Left cardiac atrium (tissue), 4 donors: ENCODE measurements around the gene PAX7. TPM values are rescaled to one million over a fixed set of nuclear protein-coding genes. Genes with fewer than 3 reads are reported as not detected.
A peak's percentile ranks its signal among the peaks of the same experiment; 100 is the strongest.
"Not testable (repeated sequence)": the region's sequence is repeated elsewhere in the genome, so short reads cannot be mapped to it uniquely, and the experiment has no call there.

Experiments
- ATAC-seq, 2 donors: fragments of 200-7000 bp; cut with Tn5 transposase; one replicate each; pipeline ENCODE4 v1.9.1; 2020; ENCODE audit warnings: mild to moderate bottlenecking in 2 of 2, moderate library complexity in 2 of 2
- DNase-seq: peaks from one replicate; pipeline ENCODE4 v3.0.0-alpha.2; 2020
- intact Hi-C, 2 donors: fragments of 100-400 bp; cut with DNase I; formaldehyde crosslinking; loops; one replicate each; pipeline versions ENCODE4 v1.14.1 to v1.15.1; 2022 to 2023
- long read RNA-seq: library from polyadenylated mRNA; unstranded; transcript quantifications from one replicate; pipeline ENCODE4 v2.0.0, GENCODE V29; 2021
- total RNA-seq, 2 donors: library from RNA; stranded (reverse); fragmentation: NEBNext Ultra II Directional; extraction: Animal tissue kit (Norgen Biotek cat#: 25700); gene quantifications; one replicate each; pipeline ENCODE4 v1.2.1, GENCODE V29; 2021
- donor health status: DM: no; HTN: yes; CAD: no.
- donor health status: DM: no; HTN: yes; CAD: no; lungs with severe emphysema.
- donor health status: DM: yes; HTN: yes; CAD: no.
- donor health status: Dilated cardiomyopathy.

Gene PAX7
- total RNA-seq: not detected
- long read RNA-seq: 0 reads

DNA sequence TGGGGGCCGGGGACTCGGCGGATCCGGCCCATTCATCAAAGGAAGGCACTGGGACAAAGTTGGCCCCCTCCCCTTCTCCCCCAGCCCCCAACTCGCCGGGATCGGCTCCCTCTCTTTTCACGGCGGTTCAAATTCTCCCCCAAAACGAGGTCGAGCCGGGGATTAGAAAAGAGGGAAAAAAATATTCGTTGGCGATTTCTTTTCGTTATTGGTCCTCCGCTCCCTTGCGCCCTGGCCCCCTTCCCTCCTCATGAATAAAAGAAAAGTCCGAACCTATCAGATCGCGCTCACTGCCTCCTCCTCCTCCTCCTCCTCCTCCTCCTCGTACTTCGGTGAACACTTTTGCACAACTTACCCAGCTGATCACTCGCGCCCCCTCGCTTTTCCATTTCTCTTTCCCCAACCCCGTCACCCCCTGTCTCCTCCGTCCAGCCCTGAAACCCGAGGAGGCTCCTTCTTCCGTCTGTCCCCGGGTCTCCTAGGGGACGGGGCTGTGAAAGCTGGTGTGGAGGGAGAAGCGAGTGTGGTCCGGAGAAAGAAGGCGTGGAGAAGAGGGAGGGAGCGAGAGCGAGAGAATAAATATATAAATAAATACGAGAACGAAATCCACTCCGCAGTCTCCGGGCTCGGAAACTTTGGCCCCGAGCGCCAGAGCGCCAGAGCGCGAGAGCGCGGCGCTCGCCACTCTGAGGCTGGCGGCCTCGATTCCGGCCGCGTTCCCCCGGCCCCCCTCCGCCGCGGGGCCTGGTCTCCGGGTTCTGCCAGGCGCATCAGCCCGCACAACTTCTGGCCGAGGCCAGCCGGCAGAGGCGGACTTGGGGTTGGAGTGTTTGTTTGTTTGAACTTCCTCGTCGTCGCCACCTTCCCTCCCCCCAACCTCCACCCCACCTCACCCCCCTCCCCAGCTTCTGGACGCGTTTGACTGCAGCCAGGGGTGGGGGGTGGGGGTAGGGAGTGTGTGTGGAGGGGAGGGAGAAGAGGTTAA, at the start of gene PAX7:
Gene PAX7 (plus strand): TSS at position 336 of the 985 bp plus-strand sequence. CDS start 758 bp downstream, outside the sequence.
- DNase-seq: no peak
- ATAC-seq: no peak

DNA sequence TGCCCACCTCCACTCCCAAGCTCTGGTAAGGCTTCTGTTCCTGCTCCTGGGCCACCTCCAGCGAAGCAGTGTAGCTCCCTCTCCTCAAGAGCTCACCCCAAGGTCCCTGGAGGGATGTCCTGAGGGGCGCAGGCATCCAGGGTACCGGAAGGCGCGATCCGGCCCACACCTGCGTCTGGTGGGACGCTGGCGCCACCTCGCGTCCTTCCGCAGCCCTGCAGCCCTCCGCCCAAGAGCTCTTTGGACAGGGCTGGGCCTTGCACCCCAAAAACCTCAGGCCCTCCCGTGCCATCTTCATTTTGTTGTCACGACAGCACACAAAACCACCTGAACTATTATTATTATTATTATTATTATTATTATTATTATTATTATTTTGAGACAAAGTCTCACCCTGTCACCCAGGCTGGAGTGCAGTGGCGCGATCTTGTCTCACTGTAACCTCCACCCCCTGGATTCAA, 49.2 kb upstream of the PAX7 start:
- DNase-seq: no peak
- intact Hi-C loops: loop anchor here in 1 of 2 donors (5.0 kb wide), 1 partner anchor 919 kb away; no protein-coding TSS in a partner anchor
- peak in 1 of 2 donors; percentile 31 for ATAC-seq

More for the DNA sequence above, at the start of gene PAX7:
- intact Hi-C loops: no loop called here

- intact Hi-C loops: loop anchor here in 1 of 2 donors (5.0 kb wide), 1 partner anchor 921 kb away; no protein-coding TSS in a partner anchor
- DNase-seq (no peak), ATAC-seq (no peak)
Observed at GRCh38 chr1:18582890-18583289, 47.8 kb upstream of the PAX7 start.

- intact Hi-C loops: loop anchor here in 1 of 2 donors (5.0 kb wide), 1 partner anchor 921 kb away; no protein-coding TSS in a partner anchor
- peak; percentile 80 to 93 for ATAC-seq
- DNase-seq: peak; percentile 50
Observed at GRCh38 chr1:18583326-18583941, 47.2 kb upstream of the PAX7 start.

DNA sequence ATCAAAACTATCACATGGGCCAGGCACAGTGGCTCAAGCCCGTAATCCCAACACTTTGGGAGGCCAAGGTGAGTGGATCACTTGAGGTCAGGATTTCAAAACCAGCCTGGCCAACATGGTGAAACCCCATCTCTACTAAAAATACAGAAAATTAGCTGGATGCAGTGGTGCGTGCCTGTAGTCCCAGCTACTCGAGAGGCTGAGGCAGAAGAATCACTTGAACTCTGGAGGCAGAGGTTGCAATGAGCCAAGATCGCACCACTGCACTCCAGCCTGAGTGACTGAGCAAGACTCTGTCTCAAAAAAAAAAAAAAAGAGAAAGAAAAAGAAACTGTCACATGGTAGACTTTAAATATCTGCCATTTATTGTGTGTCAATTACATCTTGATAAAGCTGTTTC, 44.6 kb upstream of the PAX7 start:
- intact Hi-C loops, ATAC-seq, DNase-seq: not testable (repeated sequence)

GRCh38 chr1:18588093-18588492, 42.6 kb upstream of the PAX7 start:
- ATAC-seq: no peak
- DNase-seq: no peak
- intact Hi-C loops: no loop called here

- ATAC-seq (no peak), DNase-seq (no peak)
- intact Hi-C loops: no loop called here
Observed at GRCh38 chr1:18592368-18592767, 38.3 kb upstream of the PAX7 start.

DNA sequence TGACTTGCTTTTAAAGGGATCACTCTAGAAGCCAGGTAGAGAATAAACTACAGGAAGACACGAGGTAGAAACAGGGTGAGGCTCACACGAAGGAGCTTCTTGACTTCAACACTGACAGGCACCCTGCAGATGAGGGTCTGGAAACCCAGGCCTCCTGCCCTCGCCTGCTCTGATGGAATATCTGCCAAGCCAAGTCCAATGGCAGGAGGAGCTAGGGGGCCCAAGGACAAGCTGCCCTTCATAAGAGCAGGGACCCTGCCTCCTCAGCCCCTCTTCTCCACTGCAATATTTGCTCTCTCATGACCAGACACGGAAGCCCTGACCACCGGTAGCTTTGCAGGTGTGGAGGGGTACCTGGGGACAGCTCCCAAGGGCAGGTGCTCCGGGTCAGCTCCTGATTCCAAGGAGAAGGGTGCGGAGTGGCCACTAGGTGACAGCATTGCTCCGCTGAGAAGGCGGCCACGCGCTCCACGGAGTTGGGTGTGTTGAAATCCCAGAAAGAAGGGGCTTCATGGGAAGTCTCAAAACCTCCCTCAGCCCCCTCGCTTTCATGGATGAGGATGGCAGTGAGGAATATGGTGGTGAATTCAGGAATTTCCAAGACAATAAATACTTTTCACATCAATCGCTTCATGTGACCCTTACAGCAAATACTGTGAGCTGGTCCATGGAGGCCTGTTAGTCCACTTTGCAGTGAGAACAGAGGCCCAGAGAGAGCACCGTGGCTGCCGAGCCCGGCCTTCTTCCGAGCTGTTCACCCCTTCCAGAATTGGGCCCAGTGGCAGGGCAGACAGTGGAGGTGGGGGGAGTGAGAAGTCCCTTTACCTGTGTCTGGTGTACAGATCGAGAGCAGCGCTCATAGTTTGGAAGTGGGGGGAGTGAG, 33.2 kb upstream of the PAX7 start:
- peak; percentile 59 for DNase-seq

GRCh38 chr1:18599086-18599485, 31.6 kb upstream of the PAX7 start:
- no peak for DNase-seq

More for the DNA sequence above, 33.2 kb upstream of the PAX7 start:
- intact Hi-C loops: loop anchor here (1.0 to 5.0 kb wide), 3 partner anchors 223 to 277 kb away; no protein-coding TSS in a partner anchor
- peak; percentile 81 for ATAC-seq

DNA sequence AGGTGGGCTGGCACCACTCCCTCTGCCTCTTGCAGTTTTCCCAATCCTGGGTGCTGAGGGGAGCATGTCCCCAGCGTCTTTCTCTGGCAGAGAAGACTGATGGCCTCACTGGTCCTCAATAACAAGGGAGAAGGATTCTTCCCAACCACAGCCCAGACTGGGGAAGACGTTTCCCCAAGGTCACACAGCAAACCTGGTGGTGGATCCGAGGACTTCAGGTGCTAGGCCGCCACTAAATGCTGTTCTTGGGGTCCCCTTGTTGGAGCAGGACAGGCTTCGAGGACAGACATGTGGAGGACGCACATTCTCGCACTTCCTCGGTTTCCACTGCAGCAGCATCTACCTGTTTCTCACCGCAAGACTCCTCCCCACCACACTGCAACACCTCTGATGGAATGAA, 30.9 kb upstream of the PAX7 start:
- DNase-seq: no peak
- ATAC-seq: no peak
- intact Hi-C loops: loop anchor here in 1 of 2 donors (5.0 kb wide), 1 partner anchor 223 kb away; no protein-coding TSS in a partner anchor

More at GRCh38 chr1:18599086-18599485, 31.6 kb upstream of the PAX7 start:
- ATAC-seq: no peak
- intact Hi-C loops: loop anchor here in 1 of 2 donors (5.0 kb wide), 1 partner anchor 223 kb away; no protein-coding TSS in a partner anchor

- intact Hi-C loops: no loop called here
- no peak for DNase-seq
- no peak for ATAC-seq
Observed at GRCh38 chr1:18602533-18603211, 28.0 kb upstream of the PAX7 start.

DNA sequence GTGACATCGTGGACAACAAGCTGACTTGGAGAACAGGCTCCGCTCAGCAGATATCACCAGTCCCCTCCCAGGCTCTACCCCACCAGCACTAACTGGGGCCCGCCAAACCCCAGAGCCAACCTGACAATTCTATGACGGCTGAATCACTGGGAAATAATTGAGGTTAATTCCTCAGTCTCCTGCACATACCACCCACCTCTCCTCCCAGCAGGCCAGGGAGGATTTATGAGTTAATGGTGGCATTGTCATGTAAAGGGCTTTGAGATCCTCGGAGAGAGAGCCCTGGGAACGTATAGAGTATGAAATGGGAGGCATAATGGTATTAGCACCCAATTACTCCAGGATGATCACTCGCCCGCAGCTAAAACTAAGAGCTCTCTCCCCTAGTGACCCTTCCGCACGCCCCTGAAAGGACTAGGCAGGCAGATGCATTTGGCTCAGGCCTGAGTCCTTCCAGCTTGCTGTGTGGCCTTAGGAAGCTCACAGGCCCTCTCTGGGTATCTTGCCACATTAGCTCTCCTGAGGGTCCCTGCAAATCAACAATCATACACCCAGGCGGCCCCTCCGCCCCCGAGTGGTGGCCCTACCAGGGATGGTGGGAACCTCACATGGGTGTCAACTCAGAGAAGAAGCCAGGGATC, 27.3 kb upstream of the PAX7 start:
- intact Hi-C loops: no loop called here
- no peak for ATAC-seq
- DNase-seq: no peak

DNA sequence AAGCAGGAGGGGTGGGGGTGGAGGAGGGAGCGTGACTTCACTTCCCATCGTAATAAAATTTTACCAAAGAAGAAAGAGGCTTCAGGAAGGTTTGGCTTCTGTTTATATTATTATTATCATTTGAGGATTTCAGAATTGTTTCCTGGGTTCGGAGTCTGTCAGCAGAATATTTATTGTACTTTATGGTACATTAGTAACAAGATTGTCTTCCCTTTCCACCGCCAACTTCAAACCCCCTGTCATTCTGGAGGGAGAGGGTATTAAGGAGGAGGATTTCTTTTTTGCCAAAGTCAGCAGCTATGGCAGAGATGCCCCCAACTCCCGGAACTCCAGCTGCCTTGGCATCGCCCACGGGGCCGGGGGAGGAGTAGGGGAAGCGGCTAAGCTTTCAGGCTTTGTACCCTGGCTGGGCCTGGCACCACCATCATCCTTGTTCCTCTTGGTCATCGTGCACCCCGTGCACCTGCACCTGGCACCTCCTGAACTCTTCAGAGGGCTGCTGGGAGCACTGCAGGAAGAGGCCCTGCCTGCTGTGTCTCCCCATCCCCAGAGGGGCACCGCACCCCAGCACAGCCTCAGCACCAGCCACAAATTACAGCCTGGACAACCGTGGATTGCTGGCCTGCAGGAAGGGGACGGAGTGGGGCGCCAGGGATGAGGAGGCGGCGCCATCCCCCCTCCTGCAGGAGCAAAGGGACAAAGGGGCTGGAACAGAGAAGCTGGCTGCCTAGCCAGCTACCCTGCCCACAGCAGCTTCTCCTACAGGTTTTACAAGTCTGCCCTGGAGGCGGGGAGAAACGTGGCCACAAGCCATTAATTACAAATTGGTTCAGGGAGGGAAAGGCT, 24.0 kb upstream of the PAX7 start:
- intact Hi-C loops: no loop called here
- no peak for ATAC-seq
- no peak for DNase-seq

DNA sequence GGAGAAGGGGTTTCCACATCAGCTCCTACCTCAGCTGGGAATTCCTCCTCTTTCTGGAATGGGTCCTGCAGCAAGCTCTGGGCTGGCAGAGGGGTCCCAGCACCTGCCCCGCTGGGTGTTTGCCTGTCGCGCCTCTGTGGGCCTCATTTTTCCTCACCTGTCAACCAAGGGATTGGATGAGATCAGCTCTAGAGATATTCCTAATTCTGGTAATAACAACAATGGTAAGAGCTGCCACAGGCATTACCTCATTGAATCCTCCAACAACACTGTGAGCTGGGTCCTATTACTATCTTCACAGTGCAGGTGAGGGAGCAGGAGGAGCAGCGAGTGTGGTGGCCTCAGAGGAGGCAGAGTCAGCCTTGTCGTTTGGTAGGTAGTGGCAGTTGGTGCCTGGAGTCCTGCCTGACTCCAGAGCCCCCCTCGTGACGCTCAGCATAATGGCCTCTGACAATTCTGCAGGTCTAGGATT, 23.3 kb upstream of the PAX7 start:
- DNase-seq (no peak), ATAC-seq (no peak)
- intact Hi-C loops: no loop called here

DNA sequence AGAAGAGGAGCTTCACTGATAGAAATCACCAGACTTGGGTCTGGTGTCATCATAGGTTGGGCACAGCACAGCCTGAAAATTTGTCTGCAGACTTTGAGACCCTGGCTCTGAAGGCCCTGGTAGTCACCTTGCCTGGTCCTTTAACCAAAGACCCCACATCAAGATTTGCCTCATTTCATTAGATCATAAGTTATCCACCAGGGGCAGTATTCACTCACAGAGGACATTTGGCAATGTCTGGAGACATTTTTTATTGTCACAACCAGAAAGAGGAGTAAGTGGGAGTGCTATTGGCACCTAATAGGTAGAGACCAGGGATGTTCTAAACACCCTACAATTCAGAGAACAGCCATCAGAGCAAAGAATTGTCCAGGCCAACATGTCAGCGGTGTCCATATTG, 22.1 kb upstream of the PAX7 start:
- DNase-seq (no peak), ATAC-seq (no peak)
- intact Hi-C loops: no loop called here

GRCh38 chr1:18611311-18611710, 19.3 kb upstream of the PAX7 start:
- intact Hi-C loops: no loop called here
- DNase-seq (no peak), ATAC-seq (no peak)

DNA sequence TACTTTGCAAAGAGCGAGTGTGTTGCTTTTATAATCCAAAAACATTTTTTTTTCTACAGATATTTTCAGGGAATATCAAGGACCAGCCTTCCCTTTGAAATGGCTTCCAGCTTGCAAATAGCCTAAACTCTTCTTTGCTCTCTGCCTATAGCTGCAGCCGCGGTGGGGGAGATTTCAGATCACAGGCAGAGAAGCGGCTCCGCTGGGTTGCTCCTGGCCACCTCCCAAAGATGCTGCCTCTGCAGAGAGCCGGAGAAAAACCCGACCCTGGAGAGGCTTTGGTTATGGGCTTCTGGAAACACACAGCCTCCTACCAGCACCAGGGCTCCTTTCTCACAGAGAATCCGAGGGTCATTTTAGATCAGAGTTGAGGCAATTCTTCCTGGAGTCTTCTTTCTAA, 18.6 kb upstream of the PAX7 start:
- DNase-seq (no peak), ATAC-seq (no peak)
- intact Hi-C loops: no loop called here
